NT2/D1 (cell line): Measurements from ENCODE around the gene HIP1.

Experiments used
- YY1 ChIP-seq: IDR thresholded peaks from 2 replicates; pipeline ENCODE4 v1.6.1; 2011; ENCODE audit not compliant: insufficient read length, insufficient read depth
- ZNF274 ChIP-seq: IDR thresholded peaks from 2 replicates; pipeline ENCODE4 v1.6.1; 2011; ENCODE audit warnings: mild to moderate bottlenecking, low read depth, low read length

DNA sequence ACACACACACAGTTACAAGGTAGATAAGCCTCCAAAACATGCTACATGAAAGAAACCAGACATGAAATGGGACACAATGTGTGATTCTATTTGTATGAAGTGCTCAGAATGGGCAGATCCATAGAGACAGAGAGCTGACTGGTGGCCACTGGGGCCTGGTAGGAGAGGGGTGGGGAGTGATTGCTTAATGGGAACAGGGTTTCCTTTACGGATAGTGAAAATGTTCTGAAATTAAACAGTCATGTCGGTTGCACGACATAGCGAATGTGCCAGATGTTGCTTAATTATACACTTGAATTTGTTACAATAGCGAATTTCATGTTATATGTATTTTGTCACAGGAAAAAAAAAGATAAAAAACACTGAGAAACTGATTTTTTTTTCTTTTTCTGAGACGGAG lies 124.3 kb downstream of the HIP1 start:
- TF ChIP-seq ZNF274 (no peak), YY1 (no peak)
